ENCODE measurements around the gene ASTN2.

Gene ASTN2

GRCh38 chr9:116806075-116806474, 608.8 kb downstream of the ASTN2 start:
- no peak overlapping the region for H3K27ac ChIP-seq
- no peaks in the 10 kb centered on the region for H3K27me3 ChIP-seq
- intact Hi-C loops (cut with DNase I; ENCODE audit: low total_unique reads) = no loop called here
- DNase-seq = no peak
- no peaks in the 10 kb centered on the region for H3K36me3 ChIP-seq
- H3K4me1 ChIP-seq = no peaks in the 10 kb centered on the region
- no peak for TF ChIP-seq CTCF (IDR thresholded peaks at IDR 0.05)
- no peaks in the 10 kb centered on the region for H3K9me3 ChIP-seq
- H3K4me3 ChIP-seq = no peak overlapping the region

- no peak overlapping the region for H3K4me3 ChIP-seq
- no peak for DNase-seq
- H3K27me3 ChIP-seq = no peaks in the 10 kb centered on the region
- H3K36me3 ChIP-seq = no peaks in the 10 kb centered on the region
- intact Hi-C loops (cut with DNase I; ENCODE audit: low total_unique reads) = no loop called here
- H3K27ac ChIP-seq = no peak overlapping the region
- no peaks in the 10 kb centered on the region for H3K9me3 ChIP-seq
- H3K4me1 ChIP-seq = no peaks in the 10 kb centered on the region
- no peak for TF ChIP-seq CTCF (IDR thresholded peaks at IDR 0.05)
These were observed 614.0 kb downstream of the ASTN2 start for GRCh38 chr9:116800885-116801284.

GRCh38 chr9:116800074-116800473, 614.8 kb downstream of the ASTN2 start:
- Histone ChIP-seq H3K27ac (no peak overlapping the region), H3K4me3 (no peak overlapping the region), H3K9me3 (no peaks in the 10 kb centered on the region), H3K27me3 (no peaks in the 10 kb centered on the region), H3K4me1 (no peaks in the 10 kb centered on the region), H3K36me3 (no peaks in the 10 kb centered on the region)
- no peak for DNase-seq
- no peak for TF ChIP-seq CTCF (IDR thresholded peaks at IDR 0.05)
- intact Hi-C loops (cut with DNase I; ENCODE audit: low total_unique reads) = no loop called here

- intact Hi-C loops (cut with DNase I; ENCODE audit: low total_unique reads) = no loop called here
- no peak for TF ChIP-seq CTCF (IDR thresholded peaks at IDR 0.05)
- Histone ChIP-seq H3K27ac (no peak overlapping the region), H3K36me3 (no peaks in the 10 kb centered on the region), H3K9me3 (no peaks in the 10 kb centered on the region), H3K4me1 (no peaks in the 10 kb centered on the region), H3K27me3 (no peaks in the 10 kb centered on the region), H3K4me3 (no peak overlapping the region)
- DNase-seq = no peak
These were observed 616.3 kb downstream of the ASTN2 start for GRCh38 chr9:116798521-116798920.

GRCh38 chr9:116797276-116797675, 617.6 kb downstream of the ASTN2 start:
- no peak for DNase-seq
- Histone ChIP-seq H3K36me3 (no peaks in the 10 kb centered on the region), H3K27ac (no peak overlapping the region), H3K4me3 (no peak overlapping the region), H3K27me3 (no peaks in the 10 kb centered on the region), H3K4me1 (no peaks in the 10 kb centered on the region), H3K9me3 (no peaks in the 10 kb centered on the region)
- intact Hi-C loops (cut with DNase I; ENCODE audit: low total_unique reads) = no loop called here
- TF ChIP-seq CTCF (IDR thresholded peaks at IDR 0.05) = no peak

- no peaks in the 10 kb centered on the region for H3K9me3 ChIP-seq
- H3K4me3 ChIP-seq = no peak overlapping the region
- no peaks in the 10 kb centered on the region for H3K36me3 ChIP-seq
- H3K27ac ChIP-seq = no peak overlapping the region
- TF ChIP-seq CTCF (IDR thresholded peaks at IDR 0.05) = no peak
- DNase-seq = no peak
- no peaks in the 10 kb centered on the region for H3K4me1 ChIP-seq
- intact Hi-C loops (cut with DNase I; ENCODE audit: low total_unique reads) = no loop called here
- no peaks in the 10 kb centered on the region for H3K27me3 ChIP-seq
These were observed 618.2 kb downstream of the ASTN2 start for GRCh38 chr9:116796669-116797068.
